PC-3 (cell line): ENCODE data around the gene RSRC1. TPM values are rescaled to one million over a fixed set of nuclear protein-coding genes. Genes with fewer than 3 reads are reported as not detected.

Experiments used
- ATAC-seq: fragments of 200-7000 bp; cut with Tn5 transposase; 2 replicates; pipeline ENCODE4 v1.9.1; 2020; ENCODE audit warnings: mild to moderate bottlenecking, moderate library complexity
- BruUV-seq: library from RNA; stranded (reverse); fragments of 400-500 nt; replicated peaks from 2 replicates; lab custom pipeline; 2021; lab: Mats Ljungman, UMichigan
- CTCF ChIA-PET: fragments of 300-600 bp; sonication (Branson Sonifier 250); formaldehyde crosslinking; loops from one replicate; lab custom pipeline; 2022; ENCODE audit warnings: antibody characterized with exemption; lab: Charles Lee
- POLR2A ChIA-PET: fragments of 300-600 bp; sonication (Branson Sonifier 250); formaldehyde crosslinking; loops from one replicate; lab custom pipeline; 2022; ENCODE audit warnings: antibody characterized with exemption; ENCODE audit not compliant: unreplicated experiment; lab: Charles Lee
- DNase-seq: peaks from one replicate; pipeline ENCODE4 v3.0.0-alpha.2; 2015
- H2AFZ ChIP-seq: fragments of 300-600 bp; sonication (generic); 2 replicates; pipeline ENCODE4 v1.6.0; 2016; ENCODE audit warnings: antibody characterized with exemption, low read length
- H3F3A ChIP-seq: fragments of 300-600 bp; sonication (generic); one replicate; pipeline ENCODE4 v1.6.0; 2017; ENCODE audit warnings: antibody characterized with exemption, low read length, control low read depth, mild to moderate bottlenecking; ENCODE audit not compliant: unreplicated experiment
- H3K27ac ChIP-seq: fragments of 300-600 bp; sonication (generic); 2 replicates; pipeline ENCODE4 v1.5.1; 2016; ENCODE audit warnings: mild to moderate bottlenecking, low read length
- H3K27me3 ChIP-seq: fragments of 300-600 bp; sonication (generic); 2 replicates; pipeline ENCODE4 v1.6.1; 2016; ENCODE audit warnings: low read length, mixed read lengths
- H3K36me3 ChIP-seq: fragments of 300-600 bp; sonication (generic); 2 replicates; pipeline ENCODE4 v1.6.1; 2016; ENCODE audit warnings: low read depth, mixed run types, low read length, mixed read lengths
- H3K4me1 ChIP-seq: fragments of 300-600 bp; sonication (generic); 2 replicates; pipeline ENCODE4 v1.5.1; 2016; ENCODE audit warnings: low read length; ENCODE audit not compliant: insufficient read depth
- H3K4me2 ChIP-seq: fragments of 300-600 bp; sonication (generic); 2 replicates; pipeline ENCODE4 v1.6.0; 2016; ENCODE audit warnings: low read length
- H3K4me3 ChIP-seq: fragments of 300-600 bp; sonication (generic); 2 replicates; pipeline ENCODE4 v1.5.1; 2016; ENCODE audit warnings: mild to moderate bottlenecking, low read length, mixed read lengths
- H3K79me2 ChIP-seq: fragments of 300-600 bp; sonication (generic); 2 replicates; pipeline ENCODE4 v1.6.1; 2017; ENCODE audit warnings: low read length, mixed read lengths
- H3K9ac ChIP-seq: fragments of 300-600 bp; sonication (generic); 2 replicates; pipeline ENCODE4 v1.6.0; 2016; ENCODE audit warnings: mild to moderate bottlenecking, low read length
- H3K9me2 ChIP-seq: fragments of 300-600 bp; sonication (generic); replicated peaks from 2 replicates; pipeline ENCODE4 v1.6.1; 2016; ENCODE audit warnings: mixed run types, low read length, mixed read lengths
- H3K9me3 ChIP-seq: fragments of 300-600 bp; sonication (generic); 2 replicates; pipeline ENCODE4 v1.6.1; 2016; ENCODE audit warnings: low read length, mixed read lengths
- H4K20me1 ChIP-seq: fragments of 300-600 bp; sonication (generic); 2 replicates; pipeline ENCODE4 v1.6.1; 2016; ENCODE audit warnings: low read length, mixed read lengths
- CTCF ChIP-seq: fragments of 300-600 bp; sonication (generic); conservative IDR thresholded peaks from 2 replicates; pipeline ENCODE4 v1.5.1; 2017; ENCODE audit warnings: antibody characterized with exemption, low read depth, mild to moderate bottlenecking, low read length
- EZH2 ChIP-seq: fragments of 300-600 bp; sonication (generic); IDR thresholded peaks from one replicate; pipeline ENCODE4 v1.6.1; 2017; ENCODE audit warnings: antibody characterized with exemption, mild to moderate bottlenecking, low read length; ENCODE audit not compliant: unreplicated experiment
- EZH2phosphoT487 ChIP-seq: fragments of 300-600 bp; sonication (generic); IDR thresholded peaks from 2 replicates; pipeline ENCODE4 v1.6.1; 2018; ENCODE audit warnings: mild to moderate bottlenecking, antibody characterized with exemption, low read length, borderline replicate concordance
- intact Hi-C: fragments of 100-400 bp; cut with micrococcal nuclease; formaldehyde crosslinking; loops from 2 replicates; pipeline ENCODE4 v1.9.0; 2023
- total RNA-seq: library from RNA; depleted of rRNA; stranded (reverse); fragments of >200 nt; gene quantifications from 2 replicates; pipeline ENCODE4 v1.2.3, GENCODE V29; 2014

Gene RSRC1
- total RNA-seq, 1 experiment from 2014 or later = 39.5 TPM

GRCh38 chr3:158165141-158165655 lies 55.3 kb downstream of the RSRC1 start:
- ChIA-PET POLR2A (no interaction called here), CTCF (no interaction called here)
- no peaks in the 10 kb centered on the region for H3K9me3 ChIP-seq
- H3K79me2 ChIP-seq = peaks cover 36% of the 10 kb centered on the region
- peaks cover 4% of the 10 kb centered on the region for H3F3A ChIP-seq
- no TSS peak for BruUV-seq
- H3K9me2 ChIP-seq = no peaks in the 10 kb centered on the region
- H3K4me1 ChIP-seq = peaks cover 42% of the 10 kb centered on the region
- H3K36me3 ChIP-seq = no peaks in the 10 kb centered on the region
- intact Hi-C loops = loop anchor here (5.0 to 10.0 kb wide), 4 partner anchors 47 to 378 kb away; partner anchors contain the start of gene RSRC1
- no peak overlapping the region for H3K4me3 ChIP-seq
- H4K20me1 ChIP-seq = 0 out of 2 replicates have a peak, but pooled peaks cover 8% of the 10 kb centered on the region
- no peak overlapping the region for H3K9ac ChIP-seq
- H3K4me2 ChIP-seq = no peak overlapping the region
- no peak for DNase-seq
- H2AFZ ChIP-seq = no peak overlapping the region
- ATAC-seq = no peak
- no peaks in the 10 kb centered on the region for H3K27me3 ChIP-seq
- no peak overlapping the region for H3K27ac ChIP-seq
- no peak for TF ChIP-seq EZH2
- TF ChIP-seq CTCF = no peak
- TF ChIP-seq EZH2phosphoT487 = no peak

GRCh38 chr3:158165730-158166129 lies 55.8 kb downstream of the RSRC1 start:
- Histone ChIP-seq H2AFZ (no peak overlapping the region), H3K4me1 (peaks cover 37% of the 10 kb centered on the region), H3K4me2 (no peak overlapping the region), H3K9ac (no peak overlapping the region), H4K20me1 (0 out of 2 replicates have a peak, but pooled peaks cover 8% of the 10 kb centered on the region), H3K9me2 (no peaks in the 10 kb centered on the region), H3K4me3 (no peak overlapping the region), H3K9me3 (no peaks in the 10 kb centered on the region), H3K36me3 (no peaks in the 10 kb centered on the region), H3K27ac (no peak overlapping the region), H3K27me3 (no peaks in the 10 kb centered on the region), H3F3A (peaks cover under 1% of the 10 kb centered on the region), H3K79me2 (peaks cover 31% of the 10 kb centered on the region)
- ATAC-seq (no peak), DNase-seq (no peak)
- intact Hi-C loops = loop anchor here (5.0 to 10.0 kb wide), 4 partner anchors 47 to 378 kb away; partner anchors contain the start of gene RSRC1
- BruUV-seq = no TSS peak
- ChIA-PET POLR2A (no interaction called here), CTCF (no interaction called here)
- TF ChIP-seq EZH2 = no peak
- no peak for TF ChIP-seq CTCF
- TF ChIP-seq EZH2phosphoT487 = no peak

GRCh38 chr3:158166223-158166622 lies 56.3 kb downstream of the RSRC1 start:
- H3K9me2 ChIP-seq = no peaks in the 10 kb centered on the region
- DNase-seq (no peak), ATAC-seq (no peak)
- intact Hi-C loops = loop anchor here (5.0 to 10.0 kb wide), 4 partner anchors 46 to 379 kb away; partner anchors contain the start of gene RSRC1
- peaks cover 31% of the 10 kb centered on the region for H3K79me2 ChIP-seq
- no peak overlapping the region for H2AFZ ChIP-seq
- no peak overlapping the region for H3K9ac ChIP-seq
- H4K20me1 ChIP-seq = 0 out of 2 replicates have a peak, but pooled peaks cover 8% of the 10 kb centered on the region
- CTCF ChIA-PET = no interaction called here
- no peak for TF ChIP-seq CTCF
- no peak overlapping the region for H3K27ac ChIP-seq
- peaks cover 34% of the 10 kb centered on the region for H3K4me1 ChIP-seq
- no peak overlapping the region for H3K4me3 ChIP-seq
- no peaks in the 10 kb centered on the region for H3F3A ChIP-seq
- POLR2A ChIA-PET = no interaction called here
- H3K36me3 ChIP-seq = no peaks in the 10 kb centered on the region
- no peaks in the 10 kb centered on the region for H3K9me3 ChIP-seq
- H3K4me2 ChIP-seq = no peak overlapping the region
- no TSS peak for BruUV-seq
- no peaks in the 10 kb centered on the region for H3K27me3 ChIP-seq
